GM19463 (cell line): ENCODE data around the gene IFNGR2.
"Not testable (repeated sequence)": the region's sequence is repeated elsewhere in the genome, so short reads cannot be mapped to it uniquely, and the experiment has no call there.

Experiments
- ATAC-seq: cut with Tn5 transposase; IDR thresholded peaks from one replicate; pipeline ENCODE4 v1.9.1; 2021; ENCODE audit warnings: mild to moderate bottlenecking, moderate library complexity; ENCODE audit not compliant: unreplicated experiment

The IFNGR2 gene, protein sequence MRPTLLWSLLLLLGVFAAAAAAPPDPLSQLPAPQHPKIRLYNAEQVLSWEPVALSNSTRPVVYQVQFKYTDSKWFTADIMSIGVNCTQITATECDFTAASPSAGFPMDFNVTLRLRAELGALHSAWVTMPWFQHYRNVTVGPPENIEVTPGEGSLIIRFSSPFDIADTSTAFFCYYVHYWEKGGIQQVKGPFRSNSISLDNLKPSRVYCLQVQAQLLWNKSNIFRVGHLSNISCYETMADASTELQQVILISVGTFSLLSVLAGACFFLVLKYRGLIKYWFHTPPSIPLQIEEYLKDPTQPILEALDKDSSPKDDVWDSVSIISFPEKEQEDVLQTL

DNA sequence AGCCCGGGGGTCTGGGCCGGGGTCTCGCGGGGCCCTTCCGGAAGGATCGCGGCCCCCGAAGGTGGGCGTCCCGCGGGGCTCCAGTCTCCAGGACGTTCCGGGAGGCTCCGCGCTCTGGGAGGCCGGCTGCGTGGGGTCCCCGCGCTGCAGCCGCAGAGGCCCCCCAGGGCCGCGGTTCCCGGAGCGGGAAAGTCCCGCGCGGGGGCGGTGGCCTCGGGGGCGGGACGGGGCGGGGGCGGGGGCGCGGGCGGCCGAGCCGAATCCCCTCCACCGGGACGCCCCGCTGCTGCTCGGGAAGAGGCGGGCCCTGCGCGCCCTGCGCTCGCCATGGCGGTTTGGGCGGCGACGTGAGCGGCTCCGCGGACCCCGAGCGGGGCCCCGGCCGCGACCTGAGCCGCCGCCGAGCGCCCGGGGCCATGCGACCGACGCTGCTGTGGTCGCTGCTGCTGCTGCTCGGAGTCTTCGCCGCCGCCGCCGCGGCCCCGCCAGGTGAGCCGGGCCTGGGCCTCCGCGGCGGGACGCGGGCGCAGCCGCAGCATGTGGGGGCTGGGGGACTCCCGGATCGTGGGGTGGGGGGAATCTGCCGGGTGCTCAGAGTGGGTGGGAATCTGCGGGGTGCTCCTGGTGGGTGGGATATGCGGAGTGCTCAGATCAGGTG lies at the start of gene IFNGR2:
Gene IFNGR2, plus strand, starts transcription at position 286 of the 658 bp plus-strand sequence. Its CDS starts 131 bp downstream, at position 417.
- peak; percentile 38 for ATAC-seq

DNA sequence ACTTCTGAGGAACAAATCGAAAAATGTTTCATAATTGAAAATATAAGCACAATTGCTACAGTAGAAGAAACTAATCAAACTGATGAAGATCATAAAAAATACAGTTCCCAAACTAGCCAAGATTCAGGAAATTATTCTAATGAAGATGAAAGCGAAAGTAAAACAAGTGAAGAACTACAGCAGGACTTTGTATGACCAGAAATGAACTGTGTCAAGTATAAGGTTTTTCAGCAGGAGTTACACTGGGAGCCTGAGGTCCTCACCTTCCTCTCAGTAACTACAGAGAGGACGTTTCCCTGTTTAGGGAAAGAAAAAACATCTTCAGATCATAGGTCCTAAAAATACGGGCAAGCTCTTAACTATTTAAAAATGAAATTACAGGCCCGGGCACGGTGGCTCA lies 47.9 kb upstream of the IFNGR2 start:
- no peak for ATAC-seq

DNA sequence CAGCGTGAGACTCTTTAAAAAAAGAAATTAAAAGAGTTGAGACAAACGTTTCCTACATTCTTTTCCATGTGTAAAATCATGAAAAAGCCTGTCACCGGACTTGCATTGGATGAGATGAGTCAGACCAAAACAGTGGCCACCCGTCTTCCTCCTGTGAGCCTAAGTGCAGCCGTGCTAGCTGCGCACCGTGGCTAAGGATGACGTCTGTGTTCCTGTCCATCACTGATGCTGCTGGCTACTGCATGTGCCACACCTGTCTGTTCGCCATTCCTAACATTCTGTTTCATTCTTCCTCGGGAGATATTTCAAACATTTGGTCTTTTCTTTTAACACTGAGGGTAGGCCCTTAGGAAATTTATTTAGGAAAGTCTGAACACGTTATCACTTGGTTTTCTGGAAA lies 47.2 kb upstream of the IFNGR2 start:
- ATAC-seq, result no peak

DNA sequence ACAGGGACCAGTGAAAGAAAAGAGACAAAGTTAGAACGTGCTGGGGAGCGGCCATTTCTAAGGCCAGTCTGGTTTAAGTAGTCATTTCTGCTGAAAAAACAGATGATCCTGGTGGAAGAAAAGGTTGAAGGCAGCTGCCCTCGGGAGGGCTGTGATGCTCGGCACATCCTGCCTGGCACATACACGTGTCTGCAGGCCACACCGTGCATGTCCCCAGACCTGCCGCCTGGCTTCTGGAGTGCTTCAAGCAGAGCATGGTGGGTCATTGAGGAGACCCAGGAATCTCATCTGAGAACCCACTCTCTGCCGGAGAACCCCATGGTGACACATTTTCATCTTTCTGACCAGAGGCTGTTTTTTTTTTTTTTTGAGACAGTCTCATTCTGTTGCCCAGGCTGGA lies 46.0 kb upstream of the IFNGR2 start:
- no peak for ATAC-seq

DNA sequence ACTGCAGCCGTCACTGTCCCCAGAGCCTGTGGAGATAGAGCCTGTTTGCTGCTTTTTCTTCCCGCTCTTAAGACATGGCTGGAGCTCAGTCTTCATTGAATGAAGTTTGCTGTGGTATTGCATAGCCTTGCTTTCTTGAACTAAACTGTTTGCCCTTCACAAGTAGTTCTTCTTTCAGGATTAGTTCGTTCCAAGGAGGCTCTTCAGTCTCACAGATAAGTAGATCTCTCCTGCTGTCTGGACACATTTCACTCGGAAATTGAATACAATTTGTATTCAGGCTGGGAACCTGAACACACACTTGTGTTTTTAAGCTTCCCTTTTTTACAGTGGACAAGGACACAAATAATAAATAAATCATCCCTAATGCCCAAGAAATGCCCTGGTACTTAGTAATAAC lies 43.8 kb upstream of the IFNGR2 start:
- no peak for ATAC-seq

DNA sequence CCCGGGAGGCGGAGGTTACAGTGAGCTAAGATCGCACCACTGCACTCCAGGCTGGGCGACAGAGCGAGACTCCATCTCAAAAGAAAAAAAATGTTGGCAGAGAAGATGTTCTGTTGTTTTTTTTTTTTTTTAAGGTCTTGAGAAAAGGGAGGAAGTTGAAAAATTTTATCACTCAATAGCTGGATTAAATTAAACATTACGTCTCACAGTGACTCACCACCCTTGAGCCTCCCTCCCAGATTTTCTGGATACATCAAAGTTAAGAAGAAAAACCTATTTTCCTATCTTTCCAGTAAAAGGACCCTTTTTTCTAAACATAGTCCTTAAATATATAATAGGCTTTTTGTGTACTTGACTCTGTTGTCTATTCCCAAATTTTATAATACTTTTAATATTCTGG lies 42.9 kb upstream of the IFNGR2 start:
- no peak for ATAC-seq

DNA sequence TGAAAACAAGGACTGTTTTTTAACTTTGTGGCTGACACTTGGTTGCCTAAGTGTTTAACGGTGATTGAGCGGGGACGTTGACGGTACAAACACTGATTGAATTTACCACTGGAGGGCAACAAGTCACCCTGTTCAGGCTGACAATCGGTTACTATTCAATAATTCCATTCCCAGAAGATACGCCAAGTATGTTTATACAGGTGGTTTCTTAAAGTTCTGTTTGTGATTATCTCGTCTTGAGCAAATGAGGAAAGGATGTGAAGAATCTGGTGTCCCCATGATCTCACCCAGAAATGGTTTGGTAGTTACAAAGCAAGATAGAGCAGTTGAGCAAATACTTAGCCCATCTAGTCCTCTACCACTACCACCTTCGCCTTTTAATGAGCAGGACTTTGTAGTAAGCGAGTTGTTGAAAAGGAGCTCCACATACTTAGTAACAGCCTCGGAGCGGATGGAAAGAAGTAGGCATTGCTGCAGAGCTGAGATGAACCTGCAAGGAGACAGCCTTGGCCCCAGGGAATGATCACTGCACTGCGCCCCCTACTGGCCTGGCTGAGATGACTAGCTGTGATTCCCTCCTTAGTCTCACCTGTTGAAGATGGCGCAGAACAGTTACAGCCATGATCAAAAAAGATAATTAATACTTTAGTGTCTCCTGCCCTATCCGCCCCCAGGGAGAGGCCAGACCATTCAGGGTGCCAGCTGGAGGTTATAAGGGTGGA lies 42.2 kb upstream of the IFNGR2 start:
- ATAC-seq, result peak; percentile 82

DNA sequence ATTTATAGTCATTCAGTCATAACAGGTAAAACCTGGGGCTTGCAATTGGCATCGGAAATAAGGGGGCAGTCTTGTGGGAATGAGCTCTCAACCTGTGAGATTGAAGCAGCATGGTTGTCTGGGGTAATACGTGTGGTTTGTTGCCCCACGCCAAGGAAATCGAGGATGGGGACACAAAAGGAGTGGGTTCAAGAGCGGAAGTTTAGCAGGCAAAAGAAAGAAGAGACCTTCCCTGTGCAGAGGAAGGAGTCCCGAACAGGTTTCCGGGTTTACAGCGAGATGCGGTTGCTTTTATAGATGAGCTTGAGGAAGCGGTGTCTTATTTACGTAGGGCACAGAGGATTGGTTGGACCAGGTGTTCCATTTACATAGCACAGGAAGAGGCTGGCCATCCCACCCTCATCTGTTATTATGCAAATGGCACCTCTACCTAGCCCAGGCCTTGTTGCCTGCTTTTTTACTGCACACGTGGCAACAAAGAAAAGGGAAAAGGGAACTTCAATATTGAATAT lies 41.1 kb upstream of the IFNGR2 start:
- no peak for ATAC-seq

DNA sequence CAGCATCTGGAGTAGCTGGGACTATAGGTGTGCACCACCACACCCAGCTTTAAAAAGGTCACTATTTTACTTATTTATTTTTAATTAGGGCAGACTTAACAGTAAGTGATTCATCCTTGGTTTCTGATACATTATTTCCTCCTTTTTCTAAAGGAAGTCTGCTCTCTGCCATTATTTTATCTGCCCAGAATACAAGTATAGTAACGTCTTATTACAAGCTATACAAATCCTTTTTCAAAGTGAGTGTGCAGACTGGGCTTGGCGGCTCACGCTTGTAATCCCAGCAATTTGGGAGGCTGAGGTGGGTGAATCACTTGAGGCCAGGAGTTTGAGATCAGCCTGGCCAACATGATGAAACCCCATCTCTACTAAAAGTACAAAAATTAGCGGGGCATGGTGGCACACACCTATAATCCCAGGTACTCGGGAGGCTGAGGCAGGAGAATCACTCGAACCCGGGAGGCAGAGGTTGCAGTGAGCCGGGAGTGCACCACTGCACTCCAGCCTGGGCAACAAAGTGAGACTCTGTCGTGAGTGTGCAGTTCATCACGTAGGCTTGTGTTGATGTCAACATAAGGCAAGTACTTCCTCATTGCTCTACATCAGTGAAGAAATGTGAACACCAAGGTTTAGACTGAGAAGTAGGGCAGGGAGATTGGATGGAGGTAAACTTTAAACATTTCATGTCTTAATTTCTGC lies 39.2 kb upstream of the IFNGR2 start:
- ATAC-seq, result not testable (repeated sequence)

DNA sequence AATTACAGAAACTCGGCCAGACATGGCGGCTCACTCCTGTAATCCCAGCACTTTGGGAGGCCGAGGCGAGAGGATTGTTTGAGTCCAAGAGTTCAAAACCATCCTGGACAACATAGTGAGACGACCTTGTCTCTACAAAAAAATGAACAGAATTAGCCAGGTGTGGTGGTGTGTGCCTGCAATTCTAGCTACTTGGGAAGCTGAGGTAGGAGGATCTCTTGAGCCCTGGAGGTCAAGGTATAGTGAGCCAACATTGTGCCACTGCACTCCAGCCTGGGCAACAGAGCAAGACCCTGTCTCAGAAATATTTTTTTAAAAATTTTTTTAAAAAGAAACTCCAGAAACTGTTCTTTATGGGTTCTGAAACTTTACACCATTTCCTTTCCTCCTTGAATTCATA lies 38.4 kb upstream of the IFNGR2 start:
- ATAC-seq, result no peak

DNA sequence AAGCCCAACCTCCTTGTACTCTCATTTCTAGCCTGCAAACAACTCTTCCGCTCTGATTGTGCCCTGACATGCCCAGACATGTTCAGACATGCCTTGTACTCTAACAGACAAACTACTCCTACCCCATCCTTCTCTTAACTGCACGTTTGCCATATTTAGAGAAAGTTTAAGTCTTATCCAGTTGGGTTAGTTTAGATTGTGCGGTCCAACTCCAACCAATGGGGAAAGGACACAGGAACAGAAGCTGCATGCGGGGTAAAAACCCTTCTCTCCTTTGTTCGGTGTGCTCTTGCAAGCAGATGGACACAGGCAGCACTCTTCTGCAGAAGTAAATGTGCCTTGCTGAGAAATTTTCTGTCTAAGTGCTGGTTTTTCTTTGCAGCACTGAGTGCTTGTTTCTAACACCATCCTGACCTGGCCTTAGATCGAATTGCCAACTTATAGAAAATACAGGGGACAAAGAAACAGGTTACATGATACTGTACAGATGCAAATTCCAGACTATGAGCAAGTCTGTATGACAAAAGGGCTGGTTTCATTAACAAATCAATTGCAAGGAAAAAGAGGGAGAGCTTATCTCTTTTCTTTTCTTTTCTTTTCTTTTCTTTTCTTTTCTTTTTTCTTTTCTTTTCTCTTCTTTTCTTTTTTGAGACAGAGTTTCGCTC lies 35.8 kb upstream of the IFNGR2 start:
- no peak for ATAC-seq

DNA sequence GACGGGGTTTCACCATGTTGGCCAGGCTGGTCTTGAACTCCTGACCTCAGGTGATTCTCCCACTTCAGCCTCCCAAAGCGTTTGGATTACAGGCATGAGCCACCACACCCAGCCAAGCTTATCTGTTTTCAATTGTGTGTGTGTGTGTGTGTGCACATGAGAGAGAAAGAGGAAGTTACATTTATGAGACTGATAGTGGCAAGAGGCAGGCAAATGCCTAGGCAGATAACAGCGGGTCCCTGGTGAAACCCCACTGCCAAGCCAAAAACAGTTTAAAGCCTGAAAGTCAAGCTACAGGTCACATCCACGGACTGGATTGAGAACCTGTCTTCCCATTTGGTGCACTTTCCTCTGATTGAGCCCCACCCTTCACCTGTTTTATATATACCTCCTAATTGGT lies 35.1 kb upstream of the IFNGR2 start:
- no peak for ATAC-seq

DNA sequence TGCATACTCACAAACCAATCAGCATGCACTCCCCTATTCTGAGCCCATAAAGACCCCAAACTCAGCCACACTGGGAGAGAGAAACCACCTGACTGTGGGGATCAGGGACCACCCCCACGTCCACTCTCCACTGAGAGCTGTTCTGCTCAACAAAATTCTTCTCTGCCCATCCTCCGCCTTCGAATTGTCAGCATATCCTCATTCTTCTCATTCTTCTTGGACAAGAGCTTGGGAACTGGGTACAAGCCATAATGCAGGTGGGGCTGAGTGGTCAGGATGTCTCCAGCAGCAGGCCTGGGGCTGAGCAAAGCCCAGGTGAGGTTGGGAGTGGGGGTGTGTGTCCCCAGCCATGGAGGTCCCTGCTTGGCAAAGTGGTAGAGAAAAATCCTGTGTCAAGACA lies 34.6 kb upstream of the IFNGR2 start:
- ATAC-seq, result no peak

DNA sequence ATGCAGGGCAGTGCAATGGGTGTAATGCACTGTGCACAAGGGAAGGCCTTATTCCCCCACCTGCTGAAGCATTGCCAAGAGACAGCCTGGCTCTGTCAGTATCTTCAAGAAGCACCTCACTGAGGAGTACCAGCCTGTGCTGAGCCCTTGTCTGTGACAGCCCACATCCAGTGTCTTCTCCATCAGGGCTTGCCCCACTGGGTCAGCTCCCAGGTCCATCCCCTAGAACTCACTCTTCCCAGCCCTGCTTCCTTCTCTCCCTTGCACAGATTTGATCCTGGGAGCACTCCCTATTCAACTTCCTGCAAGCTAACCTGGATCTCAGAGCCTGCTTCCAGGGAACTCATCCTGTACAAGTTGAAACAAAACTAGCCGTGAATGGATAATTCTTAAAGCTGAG lies 33.6 kb upstream of the IFNGR2 start:
- no peak for ATAC-seq

DNA sequence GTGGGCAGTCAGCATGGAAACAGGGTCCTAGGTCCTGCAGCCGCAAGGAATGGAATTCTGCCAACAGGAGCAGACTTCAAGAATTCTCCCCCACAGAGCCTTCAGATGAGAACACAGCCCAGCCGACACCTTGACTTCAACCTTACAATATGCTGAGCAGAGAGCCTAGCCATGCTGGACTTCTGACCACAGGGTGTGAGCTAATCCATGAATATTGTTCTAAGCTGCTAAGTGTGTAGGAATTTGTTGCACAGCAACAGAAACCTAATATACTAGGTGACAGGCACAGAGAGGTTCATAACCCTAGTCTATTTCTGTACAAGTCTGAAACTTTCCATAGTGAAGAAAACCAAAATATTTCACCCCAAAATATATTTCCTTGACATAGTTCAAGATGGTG lies 32.9 kb upstream of the IFNGR2 start:
- no peak for ATAC-seq

DNA sequence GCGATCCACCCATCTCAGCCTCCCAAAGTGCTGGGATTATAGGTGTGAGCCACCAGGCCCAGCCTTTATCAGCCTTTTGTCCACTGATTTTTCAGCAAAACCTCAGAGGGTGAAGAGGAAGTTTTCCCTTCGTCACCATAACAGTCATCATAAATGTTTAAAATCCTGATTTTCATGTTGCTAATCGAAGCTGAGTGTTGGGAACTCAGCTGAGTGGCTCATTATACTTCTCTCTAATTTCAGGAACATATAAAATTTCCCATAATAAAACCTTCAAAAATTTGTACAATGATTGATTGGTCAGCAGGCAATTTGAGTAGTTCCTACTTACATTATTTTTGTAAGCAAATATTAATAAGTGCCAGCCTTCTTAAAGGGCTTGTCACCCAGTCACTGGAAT lies 31.8 kb upstream of the IFNGR2 start:
- ATAC-seq, result no peak

DNA sequence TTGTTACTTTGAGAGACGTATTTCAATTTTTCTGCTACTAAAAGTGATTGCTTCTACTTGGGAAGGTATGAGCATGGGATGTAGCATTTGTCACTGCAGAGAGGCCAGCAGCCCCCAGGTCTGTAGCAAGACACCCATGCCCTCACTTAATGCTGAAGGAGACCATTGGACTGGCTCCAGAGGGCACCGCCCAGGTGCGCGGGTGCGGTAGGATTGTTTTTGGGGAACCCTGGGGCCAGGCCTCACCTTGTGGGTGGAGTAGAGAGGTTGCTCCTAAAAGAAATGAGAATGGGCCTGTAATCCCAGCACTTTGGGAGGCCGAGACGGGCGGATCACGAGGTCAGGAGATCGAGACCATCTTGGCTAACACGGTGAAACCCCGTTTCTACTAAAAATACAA lies 30.6 kb upstream of the IFNGR2 start:
- ATAC-seq, result no peak

DNA sequence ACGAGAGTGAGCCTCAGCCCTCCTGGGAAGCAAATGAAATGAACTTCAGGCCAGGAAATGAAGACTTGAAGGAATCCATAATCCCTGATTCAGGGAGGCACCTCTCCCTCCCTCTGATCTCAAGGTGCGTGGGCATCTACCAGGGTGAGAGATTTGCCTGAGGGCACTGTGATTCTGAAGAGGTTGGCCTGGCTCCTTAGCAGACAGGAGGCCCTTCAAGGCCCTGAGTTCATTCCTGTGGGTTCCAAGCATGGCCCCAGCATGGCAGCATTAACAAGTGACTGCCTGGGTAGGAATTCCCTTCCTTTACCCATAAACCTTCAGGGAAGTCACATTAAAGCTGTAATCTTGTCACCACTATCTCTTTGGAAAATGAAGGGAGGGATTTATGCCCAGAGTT lies 29.8 kb upstream of the IFNGR2 start:
- no peak for ATAC-seq

DNA sequence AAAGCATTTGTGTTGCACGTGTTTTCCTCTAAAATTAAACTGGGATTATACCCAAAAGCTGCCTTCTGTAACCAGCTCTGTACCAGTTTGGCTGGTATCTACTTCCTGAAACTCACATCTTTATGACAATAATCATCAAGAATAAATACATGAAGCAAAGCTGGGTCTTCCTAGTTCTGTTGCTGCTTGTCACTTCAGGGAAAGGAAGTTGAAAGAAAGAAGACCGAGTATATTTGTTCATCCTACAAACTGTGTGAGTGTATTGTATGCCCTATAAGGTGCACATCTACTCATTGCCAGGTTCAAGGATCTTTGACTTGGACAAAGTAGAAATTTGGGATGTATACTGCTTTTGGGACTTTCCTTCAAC lies 29.1 kb upstream of the IFNGR2 start:
- no peak for ATAC-seq

DNA sequence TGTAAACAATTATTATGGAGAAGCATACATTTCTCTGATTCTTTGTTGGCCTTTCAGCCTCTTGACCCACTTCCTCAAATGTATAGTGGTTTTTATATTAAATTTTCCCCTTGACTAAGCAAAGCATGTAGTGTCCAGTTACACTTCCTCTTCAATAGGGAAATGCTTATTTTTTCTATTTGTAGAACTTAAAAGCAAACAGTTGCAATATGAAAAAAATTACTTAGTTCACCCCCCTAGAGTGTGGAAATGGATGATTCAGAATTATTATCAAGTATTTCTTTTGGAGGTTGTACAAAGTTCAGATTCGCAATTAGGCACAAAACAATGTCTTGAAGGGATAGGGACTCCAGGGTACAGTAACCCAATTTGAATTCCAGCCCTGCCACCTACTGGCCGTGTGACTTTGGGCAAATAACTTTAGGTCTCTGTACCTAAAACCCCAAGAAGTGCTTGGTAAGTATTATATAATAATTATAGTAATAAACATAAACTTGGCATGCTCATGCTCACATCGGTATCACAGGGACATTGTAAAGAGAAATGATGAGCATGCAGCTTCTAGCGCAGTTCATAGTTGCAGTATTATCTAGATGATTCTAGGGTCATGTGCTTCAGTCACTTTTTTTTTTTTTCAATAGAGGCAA lies 28.6 kb upstream of the IFNGR2 start:
- peak; percentile 48 for ATAC-seq
